ENCODE results near the gene KRCC1.
A peak's percentile ranks its signal among the peaks of the same experiment; 100 is the strongest.

The KRCC1 gene

DNA sequence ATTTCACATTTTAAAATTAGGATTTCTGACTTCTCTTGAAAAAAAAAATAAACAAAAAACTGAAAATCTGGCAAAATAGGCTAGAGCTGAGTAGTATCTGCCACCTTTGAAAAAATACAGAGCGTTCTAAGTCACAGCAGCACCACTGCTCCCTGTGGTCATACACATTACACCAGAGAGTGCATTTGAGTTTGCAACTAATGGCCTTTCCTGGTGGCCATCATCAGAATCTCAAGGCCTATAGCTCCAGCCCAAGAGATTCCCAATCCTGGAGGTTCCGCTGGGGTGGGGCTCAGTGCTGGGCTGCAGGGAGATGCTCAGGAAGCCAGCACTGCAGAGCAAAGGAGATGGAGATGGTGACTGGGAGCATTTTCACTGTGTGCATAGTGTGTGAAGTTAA lies 29.5 kb upstream of the KRCC1 start:
- H2BK5ac ChIP-seq (ENCODE audit: low read depth, low read length, poor library complexity) = no peak overlapping the region
- H2AK5ac ChIP-seq (ENCODE audit: low read length) = no peak overlapping the region
- H3K27ac ChIP-seq (ENCODE audit: low read depth, low read length) = no peak overlapping the region
- no peak overlapping the region for H3K9ac ChIP-seq (ENCODE audit: low read length)
- peaks cover 2% of the 10 kb centered on the region for H3K79me2 ChIP-seq (ENCODE audit: control insufficient read depth, insufficient read depth, low read length, poor library complexity)
- H4K91ac ChIP-seq (ENCODE audit: low read depth, low read length) = no peak overlapping the region
- no CpG with 5 or more reads among the region's 2 CpGs for WGBS (ENCODE audit: extremely low coverage, insufficient coverage, insufficient read length)
- H2BK12ac ChIP-seq (ENCODE audit: low read length) = no peak overlapping the region
- H3K4me3 ChIP-seq (ENCODE audit: low read depth, low read length) = no peak overlapping the region
- H4K8ac ChIP-seq (ENCODE audit: low read depth, low read length) = no peak overlapping the region
- H3K9me3 ChIP-seq (ENCODE audit: insufficient read depth, low read depth, low read length) = no peaks in the 10 kb centered on the region
- no peak overlapping the region for H3K14ac ChIP-seq (ENCODE audit: low read length)
- no peak overlapping the region for H3K18ac ChIP-seq (ENCODE audit: low read length)
- H4K12ac ChIP-seq (ENCODE audit: low read depth, low read length) = no peak overlapping the region
- no peak overlapping the region for H2BK120ac ChIP-seq (ENCODE audit: insufficient read depth, low read length, poor library complexity)
- H3K79me1 ChIP-seq (ENCODE audit: low read length) = peaks cover 5% of the 10 kb centered on the region
- H2AFZ ChIP-seq (ENCODE audit: insufficient read depth, low read length, poor library complexity) = no peak overlapping the region
- H3K4me1 ChIP-seq (ENCODE audit: control insufficient read depth in 1 of 2, insufficient read depth in 2 of 2, low read length in 2 of 2) = peaks cover 7 to 8% of the 10 kb centered on the region in 2 experiments
- H3K36me3 ChIP-seq (ENCODE audit: control insufficient read depth in 1 of 2, insufficient read depth in 2 of 2, low read length in 2 of 2) = no peaks in the 10 kb centered on the region
- DNase-seq = no peak
- no peak overlapping the region for H3K23ac ChIP-seq (ENCODE audit: low read length)
- H3K4me2 ChIP-seq (ENCODE audit: low read length) = no peak overlapping the region
- no peak overlapping the region for H3K4ac ChIP-seq (ENCODE audit: low read depth, low read length)
- H3K27me3 ChIP-seq (ENCODE audit: insufficient read depth, low read length) = no peaks in the 10 kb centered on the region

DNA sequence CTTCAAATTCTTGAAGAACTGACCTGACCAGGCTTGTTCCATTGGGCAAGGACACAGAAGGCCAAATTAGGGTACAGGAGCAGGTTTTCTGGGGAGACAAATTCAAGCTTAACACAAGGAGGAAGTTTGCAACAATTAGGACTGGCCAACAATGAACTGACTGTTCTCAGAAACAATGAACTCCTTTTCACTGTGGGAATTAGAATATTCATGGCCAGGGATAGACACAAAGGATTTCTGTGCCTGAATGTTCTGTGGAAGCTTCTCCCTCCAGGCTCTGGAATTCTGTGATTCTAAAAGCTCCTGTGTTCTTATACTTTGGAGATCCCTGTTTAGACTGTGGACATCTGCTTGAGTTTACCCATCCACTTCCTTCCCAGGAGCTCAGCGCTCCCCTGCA lies 27.2 kb upstream of the KRCC1 start:
- Histone ChIP-seq H3K79me1 (ENCODE audit: low read length) (no peaks in the 10 kb centered on the region), H3K23ac (ENCODE audit: low read length) (no peak overlapping the region), H3K36me3 (ENCODE audit: control insufficient read depth in 1 of 2, insufficient read depth in 2 of 2, low read length in 2 of 2) (no peaks in the 10 kb centered on the region), H3K79me2 (ENCODE audit: control insufficient read depth, insufficient read depth, low read length, poor library complexity) (peaks cover 2% of the 10 kb centered on the region), H3K4me2 (ENCODE audit: low read length) (no peak overlapping the region), H3K4ac (ENCODE audit: low read depth, low read length) (no peak overlapping the region), H3K4me3 (ENCODE audit: low read depth, low read length) (no peak overlapping the region), H3K27me3 (ENCODE audit: insufficient read depth, low read length) (no peaks in the 10 kb centered on the region), H2AK5ac (ENCODE audit: low read length) (no peak overlapping the region), H4K91ac (ENCODE audit: low read depth, low read length) (no peak overlapping the region), H3K14ac (ENCODE audit: low read length) (no peak overlapping the region), H4K8ac (ENCODE audit: low read depth, low read length) (no peak overlapping the region), H4K12ac (ENCODE audit: low read depth, low read length) (no peak overlapping the region), H3K9ac (ENCODE audit: low read length) (no peak overlapping the region), H3K9me3 (ENCODE audit: insufficient read depth, low read depth, low read length) (no peaks in the 10 kb centered on the region), H2BK120ac (ENCODE audit: insufficient read depth, low read length, poor library complexity) (no peak overlapping the region), H3K4me1 (ENCODE audit: control insufficient read depth in 1 of 2, insufficient read depth in 2 of 2, low read length in 2 of 2) (peaks cover 3 to 4% of the 10 kb centered on the region in 2 experiments), H3K18ac (ENCODE audit: low read length) (no peak overlapping the region), H3K27ac (ENCODE audit: low read depth, low read length) (no peak overlapping the region), H2BK12ac (ENCODE audit: low read length) (no peak overlapping the region), H2BK5ac (ENCODE audit: low read depth, low read length, poor library complexity) (no peak overlapping the region), H2AFZ (ENCODE audit: insufficient read depth, low read length, poor library complexity) (no peak overlapping the region)
- DNase-seq = no peak
- whole genome bisulfite sequencing (ENCODE audit: extremely low coverage, insufficient coverage, insufficient read length) = no CpG with 5 or more reads among the region's 1 CpG

DNA sequence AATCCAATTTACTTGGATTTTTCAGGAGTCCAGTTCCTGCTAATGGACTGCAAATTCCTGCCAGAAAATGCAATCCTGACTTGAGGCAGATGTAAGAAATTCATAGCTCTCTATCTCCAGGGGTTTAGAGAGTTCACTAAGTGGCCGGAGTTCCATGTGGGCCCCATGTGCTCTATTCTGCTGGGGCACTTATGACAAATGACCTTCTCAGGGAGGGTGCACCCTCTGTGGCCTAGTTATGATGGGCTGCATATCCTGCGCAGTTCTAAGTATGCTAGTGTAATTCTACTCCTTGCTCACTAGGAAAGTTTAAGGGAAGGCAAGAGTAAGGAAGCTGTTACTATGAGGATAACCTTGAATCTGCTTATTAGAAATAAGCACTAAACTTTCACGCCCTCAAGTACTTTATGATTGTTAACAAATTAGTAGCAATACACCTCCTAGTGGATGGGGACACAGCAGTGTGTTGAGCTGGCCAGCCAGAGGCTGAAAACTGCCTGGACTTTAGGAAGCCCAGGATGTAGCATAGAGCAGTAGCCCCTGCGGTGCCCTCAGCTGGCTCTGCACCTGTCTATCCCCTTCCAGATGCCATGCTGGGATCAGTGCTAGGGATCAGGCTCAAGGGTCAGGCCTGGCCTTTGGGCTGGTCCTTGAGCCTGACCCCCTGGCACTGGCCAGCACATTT lies 26.5 kb upstream of the KRCC1 start:
- WGBS (ENCODE audit: extremely low coverage, insufficient coverage, insufficient read length) = no CpG with 5 or more reads among the region's 4 CpGs
- no peak overlapping the region for H3K18ac ChIP-seq (ENCODE audit: low read length)
- no peak overlapping the region for H3K4me3 ChIP-seq (ENCODE audit: low read depth, low read length)

DNA sequence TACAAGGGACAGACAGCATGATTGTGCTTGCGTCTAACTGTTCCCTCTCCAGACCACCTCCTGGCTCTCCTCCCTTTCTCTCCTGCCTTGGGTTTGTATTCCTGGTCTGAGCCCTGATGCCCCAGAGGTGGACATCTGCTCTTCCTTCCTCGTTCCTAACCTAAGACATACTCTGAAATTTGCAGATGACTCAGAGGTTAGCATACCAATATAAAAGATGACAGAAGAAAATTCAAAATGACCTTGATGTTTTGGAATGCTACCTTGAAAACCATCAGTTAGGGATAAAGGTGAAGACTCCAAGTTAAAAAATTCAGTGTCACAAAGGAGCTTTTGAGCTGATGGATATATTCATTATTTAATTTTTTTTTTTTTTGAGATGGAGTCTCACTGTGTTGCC lies 25.0 kb upstream of the KRCC1 start:
- Histone ChIP-seq H3K79me2 (ENCODE audit: control insufficient read depth, insufficient read depth, low read length, poor library complexity) (no peaks in the 10 kb centered on the region), H4K12ac (ENCODE audit: low read depth, low read length) (no peak overlapping the region), H3K36me3 (ENCODE audit: control insufficient read depth in 1 of 2, insufficient read depth in 2 of 2, low read length in 2 of 2) (no peaks in the 10 kb centered on the region), H3K4me1 (ENCODE audit: control insufficient read depth in 1 of 2, insufficient read depth in 2 of 2, low read length in 2 of 2) (peaks cover 3 to 4% of the 10 kb centered on the region in 2 experiments), H3K23ac (ENCODE audit: low read length) (no peak overlapping the region), H2BK120ac (ENCODE audit: insufficient read depth, low read length, poor library complexity) (no peak overlapping the region), H3K9ac (ENCODE audit: low read length) (no peak overlapping the region), H3K18ac (ENCODE audit: low read length) (no peak overlapping the region), H2BK12ac (ENCODE audit: low read length) (no peak overlapping the region), H2AK5ac (ENCODE audit: low read length) (no peak overlapping the region), H2BK5ac (ENCODE audit: low read depth, low read length, poor library complexity) (no peak overlapping the region), H4K8ac (ENCODE audit: low read depth, low read length) (no peak overlapping the region), H3K27me3 (ENCODE audit: insufficient read depth, low read length) (no peaks in the 10 kb centered on the region), H4K91ac (ENCODE audit: low read depth, low read length) (no peak overlapping the region), H3K4me3 (ENCODE audit: low read depth, low read length) (no peak overlapping the region), H3K79me1 (ENCODE audit: low read length) (no peaks in the 10 kb centered on the region), H3K14ac (ENCODE audit: low read length) (no peak overlapping the region), H2AFZ (ENCODE audit: insufficient read depth, low read length, poor library complexity) (no peak overlapping the region), H3K9me3 (ENCODE audit: insufficient read depth, low read depth, low read length) (no peaks in the 10 kb centered on the region), H3K4me2 (ENCODE audit: low read length) (no peak overlapping the region), H3K4ac (ENCODE audit: low read depth, low read length) (no peak overlapping the region), H3K27ac (ENCODE audit: low read depth, low read length) (no peak overlapping the region)
- WGBS (ENCODE audit: extremely low coverage, insufficient coverage, insufficient read length) = no CpG with 5 or more reads among the region's 2 CpGs
- peak in 1 of 2 donors; percentile 62 for DNase-seq

More for the DNA sequence above, 26.5 kb upstream of the KRCC1 start:
- Histone ChIP-seq H3K4ac (ENCODE audit: low read depth, low read length) (no peak overlapping the region), H4K91ac (ENCODE audit: low read depth, low read length) (no peak overlapping the region), H2BK12ac (ENCODE audit: low read length) (no peak overlapping the region), H4K8ac (ENCODE audit: low read depth, low read length) (no peak overlapping the region), H3K9ac (ENCODE audit: low read length) (no peak overlapping the region), H3K4me2 (ENCODE audit: low read length) (no peak overlapping the region), H3K36me3 (ENCODE audit: control insufficient read depth in 1 of 2, insufficient read depth in 2 of 2, low read length in 2 of 2) (no peaks in the 10 kb centered on the region), H3K4me1 (ENCODE audit: control insufficient read depth in 1 of 2, insufficient read depth in 2 of 2, low read length in 2 of 2) (peaks cover 3 to 4% of the 10 kb centered on the region in 2 experiments), H2AFZ (ENCODE audit: insufficient read depth, low read length, poor library complexity) (no peak overlapping the region), H3K23ac (ENCODE audit: low read length) (no peak overlapping the region), H2BK5ac (ENCODE audit: low read depth, low read length, poor library complexity) (no peak overlapping the region), H3K9me3 (ENCODE audit: insufficient read depth, low read depth, low read length) (no peaks in the 10 kb centered on the region), H3K27me3 (ENCODE audit: insufficient read depth, low read length) (no peaks in the 10 kb centered on the region), H3K27ac (ENCODE audit: low read depth, low read length) (no peak overlapping the region), H2BK120ac (ENCODE audit: insufficient read depth, low read length, poor library complexity) (no peak overlapping the region), H2AK5ac (ENCODE audit: low read length) (no peak overlapping the region), H3K79me2 (ENCODE audit: control insufficient read depth, insufficient read depth, low read length, poor library complexity) (no peaks in the 10 kb centered on the region), H3K14ac (ENCODE audit: low read length) (no peak overlapping the region), H3K79me1 (ENCODE audit: low read length) (no peaks in the 10 kb centered on the region), H4K12ac (ENCODE audit: low read depth, low read length) (no peak overlapping the region)
- DNase-seq = no peak

Measured in trophoblast cell (in vitro differentiated cells and primary cell).